ENCODE data around the gene TMEM53.

DNA sequence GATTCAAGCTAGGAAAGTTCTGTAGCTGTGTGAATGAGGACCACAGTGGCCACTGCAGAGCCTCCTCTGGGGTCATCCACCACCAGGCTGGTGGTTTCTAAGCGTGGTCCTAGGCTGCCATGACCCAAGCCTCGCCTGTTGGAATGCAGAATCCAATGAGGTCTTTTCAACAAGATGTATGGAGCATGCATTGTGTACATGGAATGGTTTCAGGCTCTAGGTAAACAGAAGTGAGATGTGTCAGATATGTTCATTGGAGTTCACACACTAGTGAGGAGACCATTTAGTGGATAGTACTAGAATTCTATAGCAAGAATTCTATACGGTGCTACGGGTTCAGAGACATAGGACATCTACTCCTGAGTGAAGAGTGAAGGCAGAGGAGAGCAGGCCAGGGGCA is 46.0 kb upstream of the TMEM53 start:
- no peak for TF ChIP-seq POLR2A (IDR thresholded peaks at IDR 0.05; ENCODE audit: low read depth, low read length)
- no peak for TF ChIP-seq POU2F2 (IDR thresholded peaks at IDR 0.05; ENCODE audit: low read depth, low read length)
